NAMALWA (cell line): ENCODE data around the gene CACNB4.

Experiments
- DNase-seq: peaks from one replicate; pipeline ENCODE4 v3.0.0-alpha.2; 2015; ENCODE audit warnings: low spot score

The CACNB4 gene

DNA sequence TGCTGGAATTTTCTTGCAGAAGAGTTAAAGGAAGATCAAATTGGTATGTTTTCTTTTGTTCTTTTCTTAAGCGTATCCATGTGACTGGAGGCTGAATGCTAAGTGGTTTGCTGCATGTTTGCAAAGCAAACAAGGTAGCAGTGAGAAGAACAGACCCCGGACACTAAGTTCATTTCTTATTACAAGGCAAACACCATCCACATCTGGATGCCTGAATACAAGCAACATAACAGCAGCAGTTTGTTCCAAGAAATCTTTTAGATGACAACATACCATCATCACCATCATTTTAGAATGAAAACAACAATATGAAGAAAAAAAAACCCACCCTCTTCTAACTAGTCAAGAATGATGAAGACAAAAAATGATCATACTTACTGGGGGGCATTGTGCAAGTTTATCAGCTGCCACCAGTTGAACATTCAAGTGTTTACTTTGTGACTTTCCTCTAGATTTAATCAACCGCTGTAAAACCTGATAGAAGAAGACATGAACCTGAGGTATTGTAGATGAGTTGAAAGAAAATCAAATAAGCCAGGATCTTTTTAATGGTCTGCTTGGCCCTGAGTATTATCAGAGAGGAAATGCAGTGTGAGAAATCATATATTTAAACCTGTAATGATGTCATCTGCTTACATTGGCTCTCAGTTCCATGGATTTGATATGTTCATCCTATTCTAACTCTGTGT, 245.6 kb downstream of the CACNB4 start:
- no peak for DNase-seq

DNA sequence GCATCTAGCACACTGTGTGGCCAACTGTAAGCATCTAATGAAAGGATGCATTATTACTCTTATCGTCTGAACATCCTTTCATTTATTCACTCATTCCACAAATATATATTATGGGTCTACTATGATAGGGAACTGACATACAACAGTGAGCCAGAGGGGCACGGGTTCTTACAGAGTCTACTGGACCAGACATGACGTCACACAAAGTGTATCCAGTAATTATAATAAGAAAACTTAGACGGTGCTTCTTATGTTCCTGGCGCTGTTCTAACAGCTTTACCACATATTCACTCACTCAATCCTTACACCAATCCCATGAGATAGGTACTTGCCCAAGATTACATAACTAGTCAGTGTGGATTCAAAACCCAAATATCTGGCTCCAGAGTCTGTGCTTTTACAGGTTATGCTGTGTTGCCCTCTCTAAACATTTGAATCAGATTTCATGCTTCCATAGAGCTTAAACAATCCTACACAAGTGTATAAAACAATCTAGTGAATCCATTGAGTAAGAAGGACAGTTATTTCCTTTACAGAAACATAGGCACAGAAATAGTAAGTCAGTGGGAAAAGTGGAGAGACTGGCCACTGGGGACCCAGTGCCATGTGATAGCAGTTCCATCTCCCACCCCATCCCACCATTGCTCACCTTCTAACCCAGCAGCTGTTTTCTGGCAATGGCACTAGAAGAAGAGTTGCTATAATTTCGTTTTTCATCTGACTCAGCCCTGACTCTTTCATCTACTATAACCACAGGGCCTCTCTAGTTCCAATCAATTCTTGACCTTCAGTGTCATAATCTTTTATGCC, 246.4 kb downstream of the CACNB4 start:
- DNase-seq = no peak

DNA sequence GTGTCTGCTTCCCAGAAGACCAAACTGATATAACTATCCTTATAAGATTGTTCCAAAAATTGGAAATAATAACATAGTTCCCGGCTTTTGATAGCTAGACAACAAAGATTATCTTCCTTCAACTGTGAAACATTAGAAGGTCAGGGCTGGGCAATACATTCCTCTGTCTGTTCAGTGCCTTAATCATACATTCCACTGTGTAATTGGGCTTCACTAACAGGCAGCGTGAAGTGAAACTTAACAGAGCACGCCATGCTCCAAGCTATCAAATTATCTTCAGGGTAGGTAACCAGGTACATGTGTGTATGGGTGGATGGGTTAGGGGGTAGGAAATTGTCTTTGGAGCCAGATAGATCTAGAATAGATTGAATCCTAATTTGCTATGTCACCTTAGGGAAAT, 247.1 kb downstream of the CACNB4 start:
- DNase-seq = no peak

DNA sequence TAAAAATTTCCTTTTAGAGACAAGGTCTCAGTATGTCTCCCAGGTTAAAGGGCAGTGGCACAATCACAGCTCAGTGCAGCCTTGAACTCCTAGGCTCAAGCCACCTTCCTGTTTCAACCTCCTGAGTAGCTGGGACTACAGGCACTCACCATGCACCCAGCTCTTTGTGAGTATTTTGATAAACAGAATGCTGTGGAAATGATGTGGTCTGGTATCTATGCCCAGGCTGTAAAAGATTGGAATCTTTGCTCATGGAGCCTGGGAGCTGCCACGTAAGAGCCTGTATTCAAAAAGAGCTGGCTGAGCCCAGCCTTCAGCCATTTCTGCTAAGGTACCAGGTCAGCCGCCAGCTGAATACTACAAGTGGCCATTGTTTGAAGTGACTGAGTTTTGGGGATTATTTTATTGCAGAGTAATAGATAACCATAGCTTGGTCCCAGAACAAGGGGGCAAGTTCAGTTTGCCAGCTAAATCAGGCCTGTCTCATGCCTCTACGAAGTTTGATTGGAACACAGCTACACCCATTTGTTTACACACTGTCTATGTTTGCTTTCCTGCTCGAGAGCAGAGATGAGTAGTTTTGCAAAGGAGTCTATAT, 249.3 kb downstream of the CACNB4 start:
- DNase-seq = no peak

DNA sequence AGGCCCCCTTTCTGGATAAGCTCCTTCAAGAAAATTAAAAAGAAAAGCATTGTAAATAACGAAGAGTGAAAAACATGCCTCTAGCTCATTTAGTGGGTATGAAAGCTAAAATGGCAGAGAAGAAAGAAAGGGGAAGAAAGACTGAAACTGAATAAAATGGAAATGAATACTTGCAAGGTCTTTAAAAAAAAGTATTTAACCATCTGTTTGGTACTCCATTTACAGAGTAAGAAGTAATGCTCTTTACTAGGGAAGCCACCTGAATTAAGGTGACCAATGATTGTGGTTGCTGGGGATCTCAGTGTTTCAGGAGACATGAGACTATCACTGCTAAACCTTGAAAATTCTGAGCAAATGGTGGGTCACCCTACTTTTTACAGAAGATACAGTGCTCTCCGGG, 253.0 kb downstream of the CACNB4 start:
- no peak for DNase-seq

DNA sequence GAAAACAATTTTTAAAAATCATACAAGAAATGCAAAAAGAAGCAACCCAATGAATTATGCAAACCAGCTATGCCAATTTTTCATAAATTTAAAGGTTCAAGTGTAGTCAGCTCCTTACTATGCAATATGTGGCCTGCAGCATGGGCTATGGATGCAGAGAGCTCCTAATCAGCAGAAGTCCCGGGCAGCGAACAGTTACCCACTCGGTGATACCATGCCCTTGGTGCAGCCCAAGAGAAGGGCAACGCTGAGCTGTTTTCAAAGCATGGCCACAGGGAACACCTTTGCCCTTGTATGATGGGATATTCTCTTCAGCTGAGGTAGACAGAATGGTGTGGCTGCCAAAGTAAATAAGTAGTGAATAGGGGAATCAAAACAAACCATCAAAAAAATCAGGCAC, 253.4 kb downstream of the CACNB4 start:
- no peak for DNase-seq

- DNase-seq = no peak
Measured at GRCh38 chr2:151844211-151844896, 254.5 kb downstream of the CACNB4 start.

GRCh38 chr2:151843691-151844061, 255.2 kb downstream of the CACNB4 start:
- no peak for DNase-seq

DNA sequence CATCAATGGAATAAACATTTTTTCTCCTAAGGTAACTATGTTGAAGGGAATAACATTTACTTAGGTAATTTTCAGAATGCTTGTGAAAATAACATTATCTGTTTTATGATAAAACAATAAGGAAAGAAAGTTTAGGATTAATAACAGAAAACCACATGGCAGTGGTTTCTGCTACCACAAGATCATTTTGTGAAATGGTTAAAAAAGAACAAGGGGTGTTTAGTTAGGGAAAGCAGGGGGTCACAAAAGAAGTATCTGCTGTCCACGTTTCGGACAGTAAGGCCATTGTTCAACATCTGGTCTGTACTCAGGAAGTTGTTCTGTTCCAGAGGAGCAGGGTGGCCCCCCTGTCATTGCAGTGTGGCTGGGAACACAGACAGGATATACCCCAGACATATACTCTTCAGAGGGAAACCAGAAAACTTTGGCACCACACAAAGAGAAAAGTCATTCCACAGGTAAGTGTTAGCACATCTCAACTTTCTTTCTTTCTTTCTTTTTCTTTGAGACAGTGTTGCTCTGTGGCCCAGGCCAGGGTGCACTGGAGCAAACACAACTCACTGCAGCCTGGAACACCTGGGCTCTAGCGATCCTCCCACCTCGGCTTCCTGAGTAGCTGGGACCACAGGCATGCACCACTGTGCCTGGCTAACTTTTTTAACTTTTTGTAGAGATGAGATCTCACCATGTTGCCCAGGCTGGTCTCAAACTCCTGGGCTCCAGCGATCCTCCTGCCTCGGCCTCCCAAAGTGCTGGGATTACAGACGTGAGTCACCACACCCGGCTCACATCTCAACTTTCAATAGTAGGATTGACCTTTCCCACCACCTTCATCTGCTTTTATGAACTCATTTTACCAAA, 255.8 kb downstream of the CACNB4 start:
- DNase-seq = no peak

- DNase-seq = no peak
Measured at GRCh38 chr2:151841047-151841424, 257.8 kb downstream of the CACNB4 start.

- no peak for DNase-seq
Measured at GRCh38 chr2:151840216-151841046, 258.4 kb downstream of the CACNB4 start.

DNA sequence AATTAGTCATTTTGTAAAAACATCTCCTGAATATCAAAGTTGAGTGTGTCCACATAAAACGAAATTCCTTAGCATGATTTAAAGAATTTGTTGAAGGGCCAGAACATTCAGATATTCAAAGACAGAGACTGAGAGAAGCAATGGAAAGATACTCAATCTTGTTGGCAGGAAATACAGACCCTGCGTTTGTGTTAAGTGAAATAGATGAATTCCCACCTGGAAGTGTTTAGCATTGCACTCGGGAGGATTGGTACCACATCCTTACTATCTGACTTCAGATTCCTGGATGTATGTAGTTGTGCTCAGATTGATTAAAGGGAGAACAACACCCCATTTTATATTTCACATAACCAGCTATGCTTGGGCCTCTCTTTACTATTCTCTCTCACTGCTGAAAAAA, 260.9 kb downstream of the CACNB4 start:
- no peak for DNase-seq

DNA sequence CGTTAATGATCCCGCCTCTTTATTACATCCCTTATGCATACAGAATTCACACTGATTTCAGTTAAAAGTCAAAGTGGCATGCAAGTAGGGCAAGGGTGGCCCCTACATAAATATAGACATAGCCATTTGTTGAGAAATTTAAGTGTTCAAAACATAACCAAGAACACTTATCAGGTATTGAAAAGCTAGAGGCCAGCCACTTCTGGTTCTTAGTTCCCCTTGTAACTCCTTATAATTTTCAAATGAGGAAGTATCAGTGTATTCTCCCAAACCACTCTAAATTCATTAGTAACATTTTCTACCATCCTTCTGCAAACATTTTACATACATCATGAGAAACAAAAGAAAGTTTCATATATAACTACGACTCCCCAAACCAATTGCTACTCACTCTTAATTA, 264.9 kb downstream of the CACNB4 start:
- no peak for DNase-seq

- DNase-seq = no peak
Measured at GRCh38 chr2:151830961-151831360, 267.9 kb downstream of the CACNB4 start.

DNA sequence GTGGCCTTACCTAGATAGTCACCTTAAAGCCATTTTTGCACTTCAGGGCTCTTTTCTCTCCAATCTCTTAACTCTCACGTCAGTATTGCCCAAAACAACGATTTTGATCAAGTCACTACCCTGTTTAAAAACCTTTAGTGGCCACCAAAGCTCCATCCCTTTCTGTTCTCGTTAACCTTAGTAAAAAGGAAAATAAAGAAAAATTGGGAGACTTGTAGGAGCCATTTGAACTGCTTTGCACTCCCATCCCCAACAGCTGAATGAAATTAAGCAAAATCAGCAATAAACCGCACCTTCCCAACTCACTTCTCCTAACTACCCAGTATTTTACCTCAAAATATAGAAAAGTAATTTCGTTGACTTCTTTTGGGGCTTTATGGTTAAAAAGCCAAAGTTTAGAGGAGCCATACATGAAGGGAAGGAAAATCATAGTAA, 269.9 kb downstream of the CACNB4 start:
- DNase-seq = no peak

DNA sequence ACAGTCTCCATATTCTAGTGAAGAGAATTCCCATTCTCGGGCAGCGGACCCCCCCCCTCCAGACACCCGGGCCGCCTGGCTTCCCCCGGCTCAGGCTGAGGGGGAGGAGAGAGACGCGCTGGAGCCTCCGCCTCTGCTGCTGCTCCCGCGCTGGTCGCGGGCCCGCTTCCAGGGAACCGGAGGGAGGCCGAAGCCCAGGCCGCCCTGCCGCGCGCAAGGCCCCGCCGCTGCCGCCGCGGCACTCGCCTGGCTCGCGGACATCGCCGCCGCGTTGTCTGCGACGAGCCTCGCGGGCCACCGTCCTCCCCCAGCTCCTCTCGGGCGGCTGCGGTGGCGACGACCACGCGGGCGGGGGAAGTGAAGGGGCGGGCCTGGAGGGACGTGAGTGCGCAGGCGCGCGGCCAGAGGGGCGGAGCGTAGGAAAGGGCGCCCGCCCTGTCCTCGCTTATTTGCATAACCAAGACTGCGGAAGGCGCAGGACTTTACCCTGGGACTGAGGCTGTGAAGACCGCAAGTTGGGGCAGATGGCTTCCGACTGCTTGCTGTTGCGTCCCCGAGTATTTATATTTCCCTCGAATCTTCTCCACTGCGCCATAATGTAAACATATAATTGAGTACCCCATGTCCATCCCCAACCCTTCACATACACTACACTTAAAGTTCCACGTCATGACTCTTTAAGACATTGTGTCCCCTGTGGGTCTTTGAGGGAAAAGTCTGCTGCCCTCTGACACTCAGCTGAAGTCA, 270.5 kb downstream of the CACNB4 start, which contains the start of gene ARL5A:
TSS of gene ARL5A (minus strand) at position 279 of the 747 bp plus-strand sequence. CDS start at position 34, 245 bp downstream.
- peak; percentile 96 for DNase-seq

DNA sequence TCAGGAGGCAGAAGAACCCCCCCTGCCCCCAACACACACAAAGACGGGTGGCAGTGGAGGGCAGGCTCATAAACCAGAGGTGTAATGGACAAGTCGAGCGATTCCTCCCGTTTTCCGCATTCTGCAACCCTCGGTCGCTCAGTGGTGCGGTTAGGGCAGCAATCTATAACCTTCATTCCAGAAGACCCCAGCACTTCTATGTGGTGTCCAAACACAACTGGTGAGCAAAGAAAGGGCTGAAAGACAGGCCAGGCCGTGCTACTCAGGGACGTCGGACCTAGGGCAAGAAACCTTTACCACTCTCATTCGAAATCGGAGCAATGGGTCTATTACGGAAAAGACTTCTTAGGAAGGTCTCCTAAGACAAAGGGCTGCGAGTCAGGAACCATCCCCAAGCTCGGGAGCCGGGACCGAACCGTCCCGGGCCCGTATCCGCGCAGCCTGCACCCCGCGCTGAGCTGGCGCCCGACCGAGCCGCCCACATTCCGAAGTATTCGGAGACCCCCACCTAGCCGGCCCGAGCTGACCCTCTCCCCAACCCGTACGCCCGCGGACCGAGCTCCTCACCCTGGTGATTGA, 271.2 kb downstream of the CACNB4 start:
- DNase-seq = peak; percentile 57

DNA sequence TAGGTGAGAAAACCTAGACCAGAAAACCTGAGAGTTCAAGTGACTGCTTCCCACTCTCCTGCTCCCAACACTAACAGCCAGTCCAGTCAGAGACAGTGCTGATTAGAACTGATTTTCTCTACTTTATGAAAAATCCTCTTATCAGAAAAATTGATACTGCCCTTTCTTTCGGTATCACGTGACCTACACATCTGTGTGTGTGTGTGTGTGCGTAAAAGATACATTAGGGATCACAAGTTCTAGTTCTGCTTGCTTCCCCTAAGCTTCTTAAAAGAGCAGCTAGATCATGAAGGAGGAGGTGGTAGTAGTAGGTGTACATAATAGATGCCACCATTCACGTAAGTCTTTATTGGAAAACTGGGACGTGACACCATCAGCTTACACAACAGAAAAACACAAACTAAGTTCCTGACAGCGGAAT, 272.1 kb downstream of the CACNB4 start:
- DNase-seq = peak; percentile 54

GRCh38 chr2:151824886-151825285, 274.0 kb downstream of the CACNB4 start:
- DNase-seq = no peak

DNA sequence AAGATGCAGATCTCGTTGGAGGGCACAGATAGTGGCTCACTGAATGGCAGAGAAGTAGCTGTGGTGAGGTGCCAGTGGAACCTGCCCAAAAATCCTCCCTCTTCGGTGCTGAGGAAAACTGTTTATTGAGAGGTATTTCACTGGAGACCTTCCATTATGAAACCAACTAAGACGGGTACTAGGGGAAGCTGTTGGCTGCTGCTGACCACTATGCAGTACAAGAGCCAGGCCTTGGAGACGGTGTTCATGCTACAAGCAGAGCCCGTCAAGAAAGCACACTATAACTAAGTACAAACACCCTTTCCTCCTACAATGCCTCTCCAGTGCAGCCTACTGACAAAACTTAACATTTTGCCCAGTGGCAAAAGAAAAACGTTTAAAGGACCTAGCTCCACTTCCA, 275.2 kb downstream of the CACNB4 start:
- no peak for DNase-seq
